GM21786 (cell line): ENCODE results near the gene ACSF3.
"Not testable (repeated sequence)": the region's sequence is repeated elsewhere in the genome, so short reads cannot be mapped to it uniquely, and the experiment has no call there.

Source experiments
- ATAC-seq: cut with Tn5 transposase; IDR thresholded peaks from one replicate; pipeline ENCODE4 v1.9.1; 2021; ENCODE audit not compliant: unreplicated experiment

The ACSF3 gene

DNA sequence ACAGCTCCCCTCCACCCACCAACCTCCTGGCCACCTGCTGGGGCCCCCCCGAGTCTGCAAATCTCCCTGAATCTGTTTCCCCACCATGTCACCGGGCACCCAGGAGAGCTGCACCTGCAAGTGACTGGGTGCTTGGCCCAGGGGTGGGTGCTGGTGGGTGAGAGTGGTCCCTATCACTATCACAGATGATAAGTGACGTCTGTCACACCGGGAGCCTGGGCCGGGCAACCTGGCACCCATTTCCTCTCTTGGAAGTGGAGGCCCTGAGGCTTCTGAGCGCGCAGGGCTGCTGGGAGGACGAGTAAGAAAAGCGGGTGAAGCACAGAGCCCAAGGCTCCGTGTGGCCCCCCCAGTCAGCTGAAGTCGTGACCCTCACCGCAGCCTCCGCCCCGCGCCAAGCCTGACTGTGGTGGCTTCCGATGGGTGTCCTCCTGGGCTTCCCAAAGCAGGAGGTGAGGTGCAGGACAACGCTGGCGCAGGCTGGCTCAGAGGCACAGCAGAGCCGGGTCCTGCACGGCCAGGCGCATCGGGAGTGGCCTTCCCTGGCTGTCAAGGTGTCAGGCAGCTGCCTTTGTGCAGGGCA, 21.0 kb upstream of the ACSF3 start:
- no peak for ATAC-seq

DNA sequence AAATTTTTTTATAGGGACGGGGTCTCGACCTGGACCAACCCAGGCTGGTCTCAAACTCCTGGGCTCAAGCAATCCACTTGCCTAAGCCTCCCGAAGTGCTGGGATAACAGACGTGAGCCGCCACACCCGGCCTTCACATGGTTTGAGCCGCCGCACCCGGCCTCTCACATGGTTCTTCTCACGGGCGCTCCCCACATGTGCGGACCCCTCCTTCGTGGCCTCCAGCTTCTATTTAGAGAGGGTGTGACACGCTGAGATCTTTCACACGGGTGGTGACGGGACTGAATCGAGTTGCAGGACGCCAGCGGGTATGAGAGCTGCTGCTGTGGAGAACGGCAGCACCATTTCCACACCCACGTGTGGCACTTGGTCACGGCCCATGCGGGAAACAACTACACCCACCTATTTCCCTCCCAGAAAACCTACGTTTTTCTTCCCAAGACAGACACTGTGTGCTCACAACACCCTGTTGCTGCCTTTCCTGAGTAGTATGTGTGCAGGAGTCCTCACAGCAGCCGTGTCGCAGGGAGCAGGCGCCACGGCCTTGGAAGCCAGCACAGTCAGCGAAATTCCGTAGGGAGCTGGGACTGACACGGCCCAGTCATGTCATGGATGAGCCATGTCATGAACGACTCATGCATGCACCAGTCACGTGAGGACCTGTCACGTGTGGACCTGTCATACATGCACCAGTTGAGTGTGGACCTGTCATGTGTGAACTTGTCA, 20.1 kb upstream of the ACSF3 start:
- no peak for ATAC-seq

DNA sequence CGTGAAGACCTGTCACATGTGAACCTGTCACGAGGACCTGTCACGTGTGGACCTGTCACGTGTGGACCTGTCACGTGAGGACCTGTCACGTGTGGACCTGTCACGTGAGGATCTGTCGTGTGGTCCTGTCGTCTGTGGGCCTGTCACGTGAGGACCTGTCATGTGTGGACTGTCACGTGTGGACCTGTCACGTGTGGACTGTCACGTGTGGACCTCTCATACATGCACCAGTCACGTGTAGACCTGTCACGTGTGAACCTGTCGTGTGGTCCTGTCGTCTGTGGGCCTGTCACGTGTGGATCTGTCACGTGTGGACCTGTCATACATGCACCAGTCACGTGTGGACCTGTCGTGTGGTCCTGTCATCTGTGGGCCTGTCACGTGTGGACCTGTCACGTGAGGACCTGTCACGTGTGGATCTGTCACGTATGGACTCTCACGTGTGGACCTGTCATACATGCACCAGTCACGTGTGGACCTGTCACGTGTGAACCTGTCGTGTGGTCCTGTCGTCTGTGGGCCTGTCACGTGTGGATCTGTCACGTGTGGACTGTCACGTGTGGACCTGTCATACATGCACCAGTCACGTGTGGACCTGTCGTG, 19.5 kb upstream of the ACSF3 start:
- not testable (repeated sequence) for ATAC-seq

DNA sequence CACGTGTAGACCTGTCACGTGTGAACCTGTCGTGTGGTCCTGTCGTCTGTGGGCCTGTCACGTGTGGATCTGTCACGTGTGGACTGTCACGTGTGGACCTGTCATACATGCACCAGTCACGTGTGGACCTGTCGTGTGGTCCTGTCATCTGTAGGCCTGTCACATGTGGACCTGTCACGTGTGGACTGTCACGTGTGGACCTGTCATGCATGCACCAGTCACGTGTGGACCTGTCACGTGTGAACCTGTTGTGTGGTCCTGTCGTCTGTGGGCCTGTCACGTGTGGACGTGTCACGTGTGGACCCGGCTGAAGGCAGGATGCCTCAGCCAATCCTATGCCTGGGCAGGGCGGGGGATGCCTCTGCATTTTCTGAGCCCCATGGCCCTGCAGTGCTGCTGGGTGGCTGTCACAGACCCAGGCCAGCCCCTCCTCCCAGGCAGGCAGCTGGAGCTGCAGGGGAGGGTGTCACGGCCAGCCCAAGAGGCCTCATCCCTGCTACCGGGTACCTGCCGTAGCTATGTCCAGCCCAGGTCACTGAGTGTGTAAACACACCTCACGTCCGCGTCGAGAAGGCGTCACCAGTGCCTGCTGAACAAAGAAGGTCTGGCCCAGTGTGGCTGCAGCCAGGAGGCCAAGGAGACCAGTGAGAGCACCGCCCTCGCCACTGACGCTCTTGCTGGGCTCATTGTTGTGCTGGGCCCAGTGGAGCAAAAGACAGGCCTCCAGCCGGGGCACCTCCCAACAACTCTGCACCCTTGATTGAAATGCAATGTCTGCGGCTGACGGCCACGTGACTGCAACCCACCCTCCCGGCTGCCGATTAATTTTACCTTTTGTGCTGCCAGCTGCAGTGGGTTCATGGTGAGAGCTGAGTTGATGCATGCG, 18.6 kb upstream of the ACSF3 start:
- ATAC-seq: no peak

DNA sequence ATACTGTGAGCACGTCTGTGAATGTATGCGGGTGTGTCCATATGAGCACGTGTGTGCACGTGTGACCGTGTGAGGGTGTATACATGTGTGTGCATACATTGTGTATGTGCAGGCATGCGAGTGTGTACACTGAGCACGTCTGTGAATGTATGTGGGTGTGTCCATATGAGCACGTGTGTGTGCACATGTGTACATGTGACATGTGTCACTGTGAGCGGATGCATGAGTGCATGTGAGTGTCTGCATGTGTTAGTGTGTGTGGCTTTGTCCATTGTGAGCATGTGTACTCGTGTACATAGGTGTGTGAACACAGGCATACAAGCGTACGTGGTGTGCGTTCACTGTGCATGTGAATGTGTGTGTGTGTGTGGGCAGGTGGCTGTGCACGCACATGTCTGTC, 17.5 kb upstream of the ACSF3 start:
- no peak for ATAC-seq

DNA sequence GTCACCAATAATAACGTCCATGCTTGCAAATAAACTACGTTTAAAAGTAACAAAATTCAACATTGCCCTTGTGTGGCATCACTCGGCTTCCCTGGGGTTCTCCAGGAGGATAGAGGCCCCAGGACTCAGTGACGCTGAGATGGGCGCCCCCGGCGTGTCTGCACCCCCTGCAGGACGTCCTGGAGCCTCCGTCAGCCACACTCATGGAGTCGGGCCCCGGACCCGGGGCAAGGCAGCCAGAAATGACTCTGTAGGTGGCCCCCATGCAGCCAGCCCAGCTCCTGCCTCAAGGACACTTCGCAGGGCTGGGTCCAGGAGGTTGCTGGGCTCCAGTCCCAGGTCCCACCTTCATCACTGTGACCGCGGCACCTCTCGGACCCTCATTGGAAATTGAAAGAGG, 16.6 kb upstream of the ACSF3 start:
- ATAC-seq: no peak

DNA sequence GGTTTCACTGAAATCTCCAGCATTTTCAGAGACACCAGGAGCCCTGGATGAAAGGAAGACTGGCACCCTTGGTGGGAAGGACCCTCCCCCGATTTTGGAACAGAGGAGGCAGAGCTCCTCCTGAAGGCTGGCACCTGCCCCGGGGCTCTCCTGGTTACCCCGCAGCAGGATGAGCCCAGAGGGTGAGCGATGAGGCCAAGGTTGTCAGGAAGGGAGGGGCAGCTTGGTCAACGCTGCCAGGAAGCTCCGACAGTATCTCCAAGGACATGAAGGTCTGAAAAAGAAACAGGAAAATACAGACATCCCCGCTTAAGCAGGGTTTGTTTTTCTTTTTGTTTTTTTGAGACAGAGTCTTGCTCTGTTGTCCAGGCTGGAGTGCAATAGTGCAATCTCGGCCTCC, 15.5 kb upstream of the ACSF3 start:
- ATAC-seq: no peak

DNA sequence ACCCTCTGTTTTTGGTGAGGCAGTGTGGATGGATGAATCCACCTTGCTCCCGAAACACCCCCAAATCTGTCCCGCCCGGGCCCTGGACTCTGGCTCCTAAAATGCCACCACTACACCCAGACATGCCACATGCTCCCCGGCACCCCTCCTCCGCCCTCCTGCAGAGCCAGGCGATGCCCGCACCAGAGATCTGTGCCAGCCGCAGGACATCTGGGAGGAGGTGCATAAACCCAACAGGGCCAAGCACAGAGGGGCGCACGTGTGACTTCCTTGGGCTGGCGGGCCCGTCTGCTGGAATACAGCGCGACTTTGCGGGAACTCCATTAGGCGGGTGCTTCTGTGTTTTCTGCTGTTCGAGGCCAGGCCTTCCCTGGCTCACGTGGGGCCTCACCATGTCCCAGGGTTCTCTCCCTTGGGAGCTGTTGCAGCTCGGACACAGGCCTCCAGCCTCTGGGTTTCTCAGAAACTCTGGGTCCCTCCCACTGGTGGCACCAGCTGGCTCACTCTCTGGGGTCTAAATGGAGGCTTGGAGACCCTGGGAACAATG, 14.1 kb upstream of the ACSF3 start:
- no peak for ATAC-seq

DNA sequence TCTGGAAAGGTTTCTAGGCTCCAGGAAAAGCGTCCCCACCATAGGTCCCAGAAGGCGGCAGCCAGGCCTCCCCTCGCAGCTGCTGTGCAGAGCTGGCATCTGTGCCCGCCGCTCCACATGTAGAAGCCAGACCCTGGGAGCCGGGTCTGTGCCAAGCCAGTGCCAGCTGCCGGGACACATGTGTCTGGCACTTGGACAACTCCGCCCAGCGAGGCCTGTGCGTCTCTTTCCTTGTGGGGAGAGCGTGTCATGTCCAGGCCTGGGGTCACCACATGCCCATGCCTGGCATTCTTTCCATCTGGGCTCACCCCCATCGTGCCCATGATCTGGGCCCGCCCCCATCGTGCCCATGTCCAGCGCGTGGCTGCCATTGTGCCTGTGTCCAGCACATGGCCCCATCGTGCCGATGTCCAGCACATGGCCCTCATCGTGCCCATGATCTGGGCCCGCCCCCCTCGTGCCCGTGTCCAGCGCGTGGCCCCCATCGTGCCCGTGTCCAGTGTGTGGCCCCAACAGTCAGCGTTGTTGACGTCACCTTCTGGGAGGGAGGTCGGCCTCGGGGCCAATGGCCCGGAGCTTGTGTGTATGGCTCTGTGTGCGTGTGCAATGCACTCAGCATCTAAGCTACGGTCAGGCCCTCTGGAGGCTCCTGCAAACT, 13.3 kb upstream of the ACSF3 start:
- no peak for ATAC-seq

DNA sequence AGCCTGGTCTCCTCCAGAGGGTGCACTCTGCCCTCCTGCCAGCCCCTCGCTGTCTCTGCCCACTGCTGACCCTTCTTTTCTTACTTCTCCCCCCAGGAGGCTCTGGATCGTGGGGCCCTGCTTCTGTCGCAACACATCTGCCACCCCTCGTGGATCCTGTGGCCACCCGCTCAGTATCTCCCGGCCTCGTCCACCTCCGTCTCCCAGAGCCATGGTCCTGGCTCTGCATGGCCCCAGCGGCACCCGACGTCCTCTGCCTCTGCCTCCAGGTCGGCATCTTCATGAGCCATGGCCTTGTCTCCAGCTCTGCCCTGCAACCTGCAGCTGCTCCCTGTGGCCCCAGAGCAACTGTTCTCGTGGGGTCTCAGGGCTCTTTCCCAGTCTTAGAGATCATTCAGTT, 12.1 kb upstream of the ACSF3 start:
- no peak for ATAC-seq

DNA sequence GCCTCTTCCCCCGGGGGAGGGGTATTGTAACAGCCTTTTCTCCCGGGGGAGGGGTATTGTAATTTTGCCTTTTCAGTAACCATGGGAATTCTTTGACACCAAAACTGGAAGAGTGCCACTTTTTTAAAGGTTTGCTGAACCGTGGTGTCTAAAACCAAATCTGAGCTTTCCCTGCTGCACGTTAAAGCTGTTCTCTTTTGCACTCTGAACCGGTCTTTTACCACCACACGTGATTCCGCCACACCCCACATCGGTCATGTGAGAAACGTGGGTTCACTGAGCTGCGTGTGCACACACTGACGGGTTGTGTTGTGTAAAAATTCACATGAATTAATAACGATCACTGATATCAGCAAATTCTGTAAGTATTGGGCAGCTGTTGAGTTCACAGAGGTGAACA, 9.2 kb upstream of the ACSF3 start:
- no peak for ATAC-seq

DNA sequence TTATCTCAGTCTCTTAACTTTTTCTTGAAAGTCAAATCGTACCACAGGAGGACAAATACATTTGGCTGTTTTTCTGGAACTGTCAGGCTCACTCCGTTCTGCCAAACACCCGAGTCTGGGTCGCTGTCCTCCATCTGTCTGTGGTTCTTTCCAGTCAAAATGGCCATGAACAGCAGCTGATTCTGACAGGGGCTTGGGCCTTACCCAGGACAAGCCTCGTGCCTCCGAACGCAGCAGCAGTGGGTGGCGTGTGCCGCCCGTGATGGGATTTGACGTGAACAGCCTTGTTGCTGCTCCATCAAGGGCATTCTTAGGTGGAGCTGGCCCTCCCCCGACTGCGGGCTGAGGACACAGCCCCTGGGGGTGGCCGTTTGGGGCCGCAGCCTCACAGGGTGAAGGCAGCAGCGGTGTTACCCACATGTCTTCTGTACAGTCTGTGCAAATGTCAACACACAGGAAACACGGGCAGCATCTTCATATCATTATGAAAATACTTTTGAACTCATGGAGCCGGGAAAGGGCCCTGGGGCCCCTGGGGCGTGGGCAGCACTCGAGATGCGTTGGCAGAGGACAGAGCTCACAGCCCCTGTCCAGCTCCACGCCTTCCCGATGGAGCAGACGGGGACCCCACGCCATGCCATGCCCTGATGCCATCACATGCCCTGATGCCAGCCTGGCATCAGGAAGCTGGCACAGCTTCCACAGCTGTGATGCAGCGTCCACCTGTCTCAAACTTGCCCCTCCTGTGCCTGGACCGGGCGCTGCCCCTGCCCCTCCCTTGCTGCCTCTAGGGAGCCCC, 8.6 kb upstream of the ACSF3 start:
- no peak for ATAC-seq

DNA sequence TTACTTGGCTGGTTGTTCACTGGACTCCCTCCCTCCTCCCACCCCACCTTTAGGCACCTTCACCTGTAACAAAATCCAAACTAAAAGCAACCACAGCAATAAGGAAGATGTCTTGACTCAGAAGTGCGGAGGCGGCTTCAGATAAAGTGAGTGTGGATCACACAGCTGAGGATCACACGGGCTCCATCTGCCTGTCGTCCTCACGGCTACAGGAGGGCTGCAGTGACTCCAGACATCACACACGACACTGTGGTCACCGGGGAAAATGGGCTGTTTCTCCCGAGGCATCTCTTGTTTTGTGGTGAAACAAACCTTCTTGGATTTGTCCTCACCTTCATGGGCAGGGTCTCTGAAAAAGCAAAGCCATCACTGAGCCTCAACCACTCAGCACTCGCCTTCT, 7.9 kb upstream of the ACSF3 start:
- ATAC-seq: no peak

DNA sequence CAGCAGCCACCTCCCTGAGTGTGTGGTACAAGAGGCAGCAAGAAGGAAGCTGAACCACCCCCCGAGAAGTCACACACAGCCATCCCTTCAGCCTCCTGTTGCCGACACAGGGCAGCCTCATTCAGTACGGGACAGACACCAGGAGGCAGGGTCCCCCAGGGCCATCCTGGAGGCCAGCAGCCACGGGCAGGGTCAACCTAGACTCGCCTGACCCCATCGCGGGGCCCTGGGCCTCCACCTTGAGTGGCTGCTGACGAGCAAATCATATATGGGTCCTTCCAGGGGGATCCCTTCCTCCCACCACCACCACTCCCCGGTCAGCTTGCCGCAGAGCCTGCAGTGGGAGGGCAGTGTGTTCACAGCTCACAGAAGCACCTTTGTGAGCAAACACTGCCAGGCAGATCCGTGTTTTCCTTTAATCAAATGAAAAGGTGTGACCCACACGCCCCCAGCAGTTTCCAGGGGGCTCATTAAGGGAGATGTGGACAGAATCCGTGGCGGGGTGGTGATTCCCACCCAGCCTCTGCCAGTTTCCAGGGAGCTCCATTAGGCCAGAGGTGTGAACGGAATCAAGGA, 5.6 kb upstream of the ACSF3 start:
- no peak for ATAC-seq

DNA sequence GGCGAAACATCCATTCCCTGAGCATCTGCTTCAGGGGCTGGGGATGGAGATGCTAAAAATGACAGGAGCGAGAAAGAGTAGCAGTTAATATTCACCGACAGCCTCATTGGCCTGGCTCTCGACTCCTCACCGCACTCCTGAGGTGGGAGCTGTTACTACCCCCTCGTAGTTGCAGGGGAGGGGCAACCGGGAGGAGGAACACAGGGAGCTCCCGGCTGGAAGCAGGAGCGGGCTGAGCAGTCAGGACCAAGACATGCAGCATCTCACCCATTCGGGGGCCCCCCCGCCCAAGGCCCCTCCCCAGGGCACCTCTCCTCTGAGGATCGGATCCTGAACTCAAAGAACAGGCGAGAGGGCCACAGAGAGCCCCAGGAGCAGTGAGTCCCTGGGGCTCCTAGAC, 4.5 kb upstream of the ACSF3 start:
- ATAC-seq: no peak

DNA sequence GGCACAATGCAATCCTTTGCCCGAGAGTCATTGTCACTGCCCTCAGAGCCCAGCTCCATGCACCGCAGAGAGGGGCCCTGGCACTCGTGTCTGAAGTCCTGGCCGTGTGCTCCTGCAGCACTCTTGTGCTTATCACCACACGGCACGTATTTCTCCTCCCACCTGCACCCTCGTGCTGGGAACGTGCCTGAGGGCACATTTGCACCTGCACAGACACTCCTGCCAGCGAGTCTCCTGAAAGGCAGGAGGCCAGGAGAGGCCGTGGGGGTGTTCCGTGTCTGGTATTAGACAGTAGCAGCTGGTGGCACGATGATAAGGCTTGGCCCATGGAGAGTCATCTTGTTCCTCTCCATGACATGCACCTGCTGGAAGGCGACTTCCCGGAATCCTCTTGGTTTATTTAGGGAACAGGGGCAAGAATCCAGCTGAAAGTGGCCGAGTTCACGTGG, 3.4 kb upstream of the ACSF3 start:
- ATAC-seq: no peak

DNA sequence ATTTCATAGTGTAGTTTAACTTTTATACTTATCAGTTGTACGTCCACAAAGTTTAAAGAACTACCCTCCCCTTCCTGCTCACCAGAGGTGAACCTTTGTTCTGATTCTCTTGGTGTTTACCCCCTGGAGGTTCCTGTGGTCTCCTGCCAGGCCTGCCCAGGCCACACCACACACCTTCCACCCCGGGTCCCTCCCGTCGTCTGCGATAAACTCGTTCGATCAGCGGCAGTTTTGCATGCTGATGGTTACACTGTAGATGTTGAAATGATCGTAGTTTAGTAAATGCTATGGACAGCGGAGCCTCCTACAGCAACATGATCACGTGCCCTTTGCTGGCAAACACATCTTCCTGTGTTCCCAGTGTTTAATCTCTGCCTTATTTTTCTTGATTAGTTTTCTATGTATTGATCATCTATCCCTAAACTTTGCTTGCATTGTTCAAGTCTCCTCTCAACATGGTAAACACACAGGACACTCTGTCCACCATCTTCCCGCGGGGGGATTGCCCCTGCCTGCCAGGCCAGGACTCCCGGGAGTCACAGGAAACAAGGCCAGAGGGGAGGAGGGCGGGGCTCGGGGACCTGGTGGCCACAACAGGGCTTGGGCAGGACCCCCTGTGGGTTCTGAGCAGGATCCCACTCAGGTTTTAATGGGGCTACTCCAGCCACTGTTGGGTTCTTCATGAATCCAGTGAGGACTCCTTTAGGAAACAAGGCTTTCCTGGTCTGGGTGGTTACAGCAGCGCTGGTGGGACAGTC, 2.8 kb upstream of the ACSF3 start:
- ATAC-seq: no peak

DNA sequence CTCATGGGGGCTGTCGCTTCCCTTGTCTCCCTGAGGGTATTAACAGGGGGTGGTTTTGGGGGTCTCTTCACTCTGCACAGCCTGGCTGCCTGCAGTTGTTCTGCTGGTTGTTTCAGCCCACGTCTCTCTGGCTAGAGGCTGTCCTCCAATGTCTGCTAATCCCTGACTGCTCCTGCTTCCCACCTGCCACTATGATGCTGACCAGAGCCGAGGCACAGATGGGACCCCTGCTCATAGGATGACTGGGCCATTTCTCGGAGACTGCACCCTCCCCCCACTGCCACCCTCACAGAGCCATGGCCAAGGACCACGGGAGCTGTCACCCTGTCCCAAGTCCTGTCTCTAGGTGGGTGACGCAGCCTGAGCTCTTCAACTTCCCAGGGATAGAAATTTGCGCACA, 1.6 kb upstream of the ACSF3 start:
- ATAC-seq: no peak

DNA sequence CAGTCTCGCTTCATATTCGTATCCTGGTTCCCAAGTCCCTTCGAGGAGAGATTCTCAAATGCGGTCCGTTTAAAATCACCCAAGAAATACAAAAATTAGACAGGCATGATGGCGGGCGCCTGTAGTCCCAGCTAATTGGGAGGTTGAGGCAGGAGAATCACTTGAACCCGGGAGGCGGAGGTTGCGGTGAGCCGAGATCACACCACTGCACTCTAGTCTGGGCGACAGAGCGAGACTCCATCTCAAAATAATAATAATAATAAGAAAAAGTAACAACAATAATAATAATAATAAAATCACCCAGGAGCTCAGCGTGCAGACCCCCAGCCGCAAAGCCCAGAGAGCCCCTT, 425 bp upstream of the ACSF3 start:
- ATAC-seq: not testable (repeated sequence)
